Hematopoietic multipotent progenitor cell treated with erythropoietin and hydrocortisone succinate and interleukin-3 and kit ligand, for 15 days (in vitro differentiated cells): Measurements from ENCODE around the gene TUG1.

Source experiments
- DNase-seq: peaks from one replicate; pipeline ENCODE4 v3.0.0-alpha.2; 2015; ENCODE audit warnings: low spot score

The TUG1 gene

GRCh38 chr22:30947816-30948454 lies 21.1 kb upstream of the TUG1 start:
- DNase-seq: peak; percentile 34

GRCh38 chr22:30948930-30949342 lies 20.1 kb upstream of the TUG1 start:
- DNase-seq: no peak

GRCh38 chr22:30949934-30950660 lies 19.0 kb upstream of the TUG1 start:
- no peak for DNase-seq

- DNase-seq: no peak
These were observed 15.9 kb upstream of the TUG1 start for GRCh38 chr22:30953206-30953605.

GRCh38 chr22:30955153-30955552 lies 13.9 kb upstream of the TUG1 start:
- DNase-seq: no peak

- DNase-seq: no peak
These were observed 4.2 kb upstream of the TUG1 start for GRCh38 chr22:30964858-30965257.

- peak; percentile 69 for DNase-seq
These were observed 796 bp upstream of the TUG1 start, which contains the start of gene MORC2 for GRCh38 chr22:30968015-30968923. Gene MORC2, minus strand, starts transcription at chr22:30968774. Its CDS starts 885 bp downstream, at chr22:30967889.

GRCh38 chr22:30969532-30970355 lies 679 bp downstream of the TUG1 start:
- DNase-seq: peak; percentile 43

GRCh38 chr22:30970356-30970746 lies 1.3 kb downstream of the TUG1 start:
- no peak for DNase-seq

- DNase-seq: no peak
These were observed 9.4 kb downstream of the TUG1 start for GRCh38 chr22:30978304-30978962.

GRCh38 chr22:30979932-30980331 lies 10.9 kb downstream of the TUG1 start:
- no peak for DNase-seq

GRCh38 chr22:30982512-30982911 lies 13.4 kb downstream of the TUG1 start:
- no peak for DNase-seq

- DNase-seq: no peak
These were observed 15.3 kb downstream of the TUG1 start for GRCh38 chr22:30984317-30984716.

- DNase-seq: no peak
These were observed 16.6 kb downstream of the TUG1 start for GRCh38 chr22:30985561-30986208.

GRCh38 chr22:30989474-30989873 lies 20.4 kb downstream of the TUG1 start:
- DNase-seq: no peak

- DNase-seq: no peak
These were observed 21.6 kb downstream of the TUG1 start for GRCh38 chr22:30990690-30991089.

GRCh38 chr22:30992565-30992964 lies 23.5 kb downstream of the TUG1 start:
- DNase-seq: no peak

GRCh38 chr22:30994960-30995359 lies 25.9 kb downstream of the TUG1 start:
- no peak for DNase-seq

GRCh38 chr22:30996462-30996861 lies 27.4 kb downstream of the TUG1 start:
- no peak for DNase-seq

GRCh38 chr22:30998329-30998728 lies 29.3 kb downstream of the TUG1 start:
- DNase-seq: no peak
